ENCODE measurements around the gene SLC10A7. TPM values are rescaled to one million over a fixed set of nuclear protein-coding genes. Genes with fewer than 3 reads are reported as not detected.
A peak's percentile ranks its signal among the peaks of the same experiment; 100 is the strongest.

The SLC10A7 gene
- total RNA-seq, 1 donor from 2014 or later = 22.9 TPM

GRCh38 chr4:146257511-146257910 is 264.2 kb downstream of the SLC10A7 start:
- Mint-ChIP-seq H3K36me3 (ENCODE audit: low read depth) (peaks cover 8% of the 10 kb centered on the region), H3K4me3 (no peak overlapping the region), H3K27me3 (no peaks in the 10 kb centered on the region), H3K27ac (no peak overlapping the region), H3K9me3 (no peaks in the 10 kb centered on the region), H3K4me1 (no peaks in the 10 kb centered on the region)
- DNase-seq = no peak
- intact Hi-C loops (cut with micrococcal nuclease) = no loop called here

GRCh38 chr4:146256328-146256727 is 265.4 kb downstream of the SLC10A7 start:
- no peaks in the 10 kb centered on the region for H3K27me3 Mint-ChIP-seq
- H3K9me3 Mint-ChIP-seq = no peaks in the 10 kb centered on the region
- no peak for DNase-seq
- no peak overlapping the region for H3K27ac Mint-ChIP-seq
- peaks cover 8% of the 10 kb centered on the region for H3K36me3 Mint-ChIP-seq (ENCODE audit: low read depth)
- intact Hi-C loops (cut with micrococcal nuclease) = no loop called here
- H3K4me3 Mint-ChIP-seq = no peak overlapping the region
- H3K4me1 Mint-ChIP-seq = no peaks in the 10 kb centered on the region

- H3K27me3 Mint-ChIP-seq = no peaks in the 10 kb centered on the region
- no peaks in the 10 kb centered on the region for H3K4me1 Mint-ChIP-seq
- no peak overlapping the region for H3K4me3 Mint-ChIP-seq
- H3K36me3 Mint-ChIP-seq (ENCODE audit: low read depth) = peaks cover 8% of the 10 kb centered on the region
- no peaks in the 10 kb centered on the region for H3K9me3 Mint-ChIP-seq
- intact Hi-C loops (cut with micrococcal nuclease) = no loop called here
- no peak for DNase-seq
- H3K27ac Mint-ChIP-seq = no peak overlapping the region
These were observed 265.9 kb downstream of the SLC10A7 start for GRCh38 chr4:146255874-146256273.

GRCh38 chr4:146255463-146255862 is 266.3 kb downstream of the SLC10A7 start:
- DNase-seq = no peak
- Mint-ChIP-seq H3K27ac (no peak overlapping the region), H3K27me3 (no peaks in the 10 kb centered on the region), H3K36me3 (ENCODE audit: low read depth) (peaks cover 8% of the 10 kb centered on the region), H3K4me3 (no peak overlapping the region), H3K9me3 (no peaks in the 10 kb centered on the region), H3K4me1 (no peaks in the 10 kb centered on the region)
- intact Hi-C loops (cut with micrococcal nuclease) = no loop called here

GRCh38 chr4:146252969-146253611 is 268.6 kb downstream of the SLC10A7 start:
- H3K4me1 Mint-ChIP-seq = no peaks in the 10 kb centered on the region
- H3K27me3 Mint-ChIP-seq = no peaks in the 10 kb centered on the region
- H3K4me3 Mint-ChIP-seq = no peak overlapping the region
- no peak overlapping the region for H3K27ac Mint-ChIP-seq
- peaks cover 1% of the 10 kb centered on the region for H3K36me3 Mint-ChIP-seq (ENCODE audit: low read depth)
- no peaks in the 10 kb centered on the region for H3K9me3 Mint-ChIP-seq
- DNase-seq = no peak
- intact Hi-C loops (cut with micrococcal nuclease) = no loop called here

GRCh38 chr4:146247356-146247755 is 274.4 kb downstream of the SLC10A7 start:
- no peaks in the 10 kb centered on the region for H3K27me3 Mint-ChIP-seq
- no peak overlapping the region for H3K27ac Mint-ChIP-seq
- DNase-seq = no peak
- peaks cover 27% of the 10 kb centered on the region for H3K4me1 Mint-ChIP-seq
- no peaks in the 10 kb centered on the region for H3K9me3 Mint-ChIP-seq
- H3K4me3 Mint-ChIP-seq = no peak overlapping the region
- no peaks in the 10 kb centered on the region for H3K36me3 Mint-ChIP-seq (ENCODE audit: low read depth)
- intact Hi-C loops (cut with micrococcal nuclease) = no loop called here

- intact Hi-C loops (cut with micrococcal nuclease) = no loop called here
- Mint-ChIP-seq H3K9me3 (no peaks in the 10 kb centered on the region), H3K27me3 (no peaks in the 10 kb centered on the region), H3K36me3 (ENCODE audit: low read depth) (no peaks in the 10 kb centered on the region), H3K4me3 (no peak overlapping the region), H3K27ac (no peak overlapping the region), H3K4me1 (peaks cover 30% of the 10 kb centered on the region)
- DNase-seq = no peak
These were observed 275.4 kb downstream of the SLC10A7 start for GRCh38 chr4:146246381-146246780.

GRCh38 chr4:146245850-146246249 is 275.9 kb downstream of the SLC10A7 start:
- H3K27ac Mint-ChIP-seq = peak overlapping the region; percentile 7
- intact Hi-C loops (cut with micrococcal nuclease) = no loop called here

GRCh38 chr4:146245246-146245645 is 276.5 kb downstream of the SLC10A7 start:
- peak overlapping the region; percentile 1 for H3K27ac Mint-ChIP-seq

More at GRCh38 chr4:146245850-146246249, 275.9 kb downstream of the SLC10A7 start:
- Mint-ChIP-seq H3K4me3 (no peak overlapping the region), H3K36me3 (ENCODE audit: low read depth) (no peaks in the 10 kb centered on the region), H3K4me1 (peaks cover 31% of the 10 kb centered on the region), H3K27me3 (no peaks in the 10 kb centered on the region), H3K9me3 (no peaks in the 10 kb centered on the region)
- no peak for DNase-seq

GRCh38 chr4:146244496-146244895 is 277.2 kb downstream of the SLC10A7 start:
- Mint-ChIP-seq H3K27me3 (no peaks in the 10 kb centered on the region), H3K9me3 (no peaks in the 10 kb centered on the region), H3K27ac (no peak overlapping the region), H3K36me3 (ENCODE audit: low read depth) (no peaks in the 10 kb centered on the region), H3K4me1 (peaks cover 31% of the 10 kb centered on the region), H3K4me3 (peak overlapping the region; percentile 80)
- intact Hi-C loops (cut with micrococcal nuclease) = no loop called here
- no peak for DNase-seq

More at GRCh38 chr4:146245246-146245645, 276.5 kb downstream of the SLC10A7 start:
- Mint-ChIP-seq H3K4me1 (peaks cover 31% of the 10 kb centered on the region), H3K4me3 (no peak overlapping the region), H3K27me3 (no peaks in the 10 kb centered on the region), H3K36me3 (ENCODE audit: low read depth) (no peaks in the 10 kb centered on the region), H3K9me3 (no peaks in the 10 kb centered on the region)
- no peak for DNase-seq
- intact Hi-C loops (cut with micrococcal nuclease) = no loop called here

- H3K27me3 Mint-ChIP-seq = no peaks in the 10 kb centered on the region
- peaks cover 31% of the 10 kb centered on the region for H3K4me1 Mint-ChIP-seq
- H3K4me3 Mint-ChIP-seq = peak overlapping the region; percentile 80
- H3K36me3 Mint-ChIP-seq (ENCODE audit: low read depth) = no peaks in the 10 kb centered on the region
- H3K9me3 Mint-ChIP-seq = no peaks in the 10 kb centered on the region
- no peak for DNase-seq
- intact Hi-C loops (cut with micrococcal nuclease) = loop anchor here (1.0 to 2.0 kb wide), 6 partner anchors 89 to 853 kb away; partner anchors contain the start of gene ZNF827
- H3K27ac Mint-ChIP-seq = peak overlapping the region; percentile 91
These were observed 277.9 kb downstream of the SLC10A7 start for GRCh38 chr4:146243883-146244277.

- Mint-ChIP-seq H3K4me1 (peaks cover 31% of the 10 kb centered on the region), H3K9me3 (no peaks in the 10 kb centered on the region), H3K4me3 (peak overlapping the region; percentile 80), H3K27ac (peak overlapping the region; percentile 91), H3K27me3 (no peaks in the 10 kb centered on the region), H3K36me3 (ENCODE audit: low read depth) (no peaks in the 10 kb centered on the region)
- DNase-seq = peak; percentile 80
- intact Hi-C loops (cut with micrococcal nuclease) = loop anchor here (1.0 to 2.0 kb wide), 6 partner anchors 90 to 853 kb away; partner anchors contain the start of gene ZNF827
These were observed 278.4 kb downstream of the SLC10A7 start for GRCh38 chr4:146243141-146243882.

- H3K27ac Mint-ChIP-seq = no peak overlapping the region
- no peak overlapping the region for H3K4me3 Mint-ChIP-seq
- no peaks in the 10 kb centered on the region for H3K27me3 Mint-ChIP-seq
- H3K36me3 Mint-ChIP-seq (ENCODE audit: low read depth) = no peaks in the 10 kb centered on the region
- no peak for DNase-seq
- intact Hi-C loops (cut with micrococcal nuclease) = no loop called here
- H3K9me3 Mint-ChIP-seq = no peaks in the 10 kb centered on the region
- H3K4me1 Mint-ChIP-seq = peaks cover 8% of the 10 kb centered on the region
These were observed 283.6 kb downstream of the SLC10A7 start for GRCh38 chr4:146238107-146238506.

GRCh38 chr4:146237092-146237491 is 284.6 kb downstream of the SLC10A7 start:
- Mint-ChIP-seq H3K4me1 (peaks cover 4% of the 10 kb centered on the region), H3K27ac (no peak overlapping the region), H3K27me3 (no peaks in the 10 kb centered on the region), H3K9me3 (no peaks in the 10 kb centered on the region), H3K36me3 (ENCODE audit: low read depth) (no peaks in the 10 kb centered on the region), H3K4me3 (no peak overlapping the region)
- intact Hi-C loops (cut with micrococcal nuclease) = no loop called here
- DNase-seq = no peak
